Left ventricle myocardium inferior (tissue), 1 donor: ENCODE results near the gene MORN2. TPM values are rescaled to one million over a fixed set of nuclear protein-coding genes. Genes with fewer than 3 reads are reported as not detected.

ENCODE experiments used
- DNase-seq: peaks from one replicate; pipeline ENCODE4 v3.0.0-alpha.2; 2020
- H3K27ac ChIP-seq: fragments of 200-600 bp; replicated peaks from 2 replicates; pipeline ENCODE4 v1.8.0; 2021
- H3K27me3 ChIP-seq: fragments of 200-600 bp; 2 replicates; pipeline ENCODE4 v1.8.0; 2021; ENCODE audit warnings: low read depth
- H3K36me3 ChIP-seq: fragments of 200-600 bp; 2 replicates; pipeline ENCODE4 v1.8.0; 2021
- H3K4me1 ChIP-seq: fragments of 200-600 bp; 2 replicates; pipeline ENCODE4 v1.8.0; 2021
- H3K4me3 ChIP-seq: fragments of 200-600 bp; 2 replicates; pipeline ENCODE4 v1.8.0; 2021; ENCODE audit warnings: mild to moderate bottlenecking, moderate library complexity
- H3K9me3 ChIP-seq: fragments of 200-600 bp; replicated peaks from 2 replicates; pipeline ENCODE4 v1.8.0; 2021
- CTCF ChIP-seq: fragments of 200-600 bp; IDR thresholded peaks from 2 replicates; pipeline ENCODE4 v1.8.0; 2021; ENCODE audit warnings: antibody characterized with exemption, mild to moderate bottlenecking, borderline replicate concordance
- intact Hi-C: fragments of 100-400 bp; cut with micrococcal nuclease; formaldehyde crosslinking; loops from one replicate; pipeline ENCODE4 v1.11.0; 2022
- total RNA-seq: library from RNA; stranded (reverse); fragmentation: NEBNext Ultra II Directional; extraction: Animal tissue kit (Norgen Biotek cat#: 25700); gene quantifications from one replicate; pipeline ENCODE4 v1.2.1, GENCODE V29; 2021
- donor health status: DM: no; HTN: yes; CAD: no; lungs with severe emphysema.

The MORN2 gene
- total RNA-seq, 1 donor from 2014 or later: 23.9 TPM

GRCh38 chr2:38889045-38889444 is 13.3 kb downstream of the MORN2 start:
- intact Hi-C loops: no loop called here
- H3K4me3 ChIP-seq: no peak overlapping the region
- H3K27ac ChIP-seq: no peak overlapping the region
- H3K36me3 ChIP-seq: no peaks in the 10 kb centered on the region
- no peaks in the 10 kb centered on the region for H3K9me3 ChIP-seq
- H3K4me1 ChIP-seq: no peaks in the 10 kb centered on the region
- TF ChIP-seq CTCF: no peak
- DNase-seq: no peak
- no peaks in the 10 kb centered on the region for H3K27me3 ChIP-seq

GRCh38 chr2:38889575-38889974 is 13.8 kb downstream of the MORN2 start, which contains the start of gene ARHGEF33:
ARHGEF33 (plus strand) TSS chr2:38889875; CDS start chr2:38919448, 29,573 bp downstream.
- intact Hi-C loops: no loop called here
- TF ChIP-seq CTCF: no peak

GRCh38 chr2:38892819-38893218 is 17.0 kb downstream of the MORN2 start:
- H3K27ac ChIP-seq: no peak overlapping the region
- DNase-seq: no peak
- TF ChIP-seq CTCF: no peak
- H3K4me3 ChIP-seq: no peak overlapping the region
- H3K36me3 ChIP-seq: no peaks in the 10 kb centered on the region
- no peaks in the 10 kb centered on the region for H3K27me3 ChIP-seq
- intact Hi-C loops: no loop called here
- no peaks in the 10 kb centered on the region for H3K9me3 ChIP-seq
- no peaks in the 10 kb centered on the region for H3K4me1 ChIP-seq

More at GRCh38 chr2:38889575-38889974, 13.8 kb downstream of the MORN2 start, which contains the start of gene ARHGEF33:
- no peak for DNase-seq
- Histone ChIP-seq H3K4me1 (no peaks in the 10 kb centered on the region), H3K27me3 (no peaks in the 10 kb centered on the region), H3K36me3 (no peaks in the 10 kb centered on the region), H3K4me3 (no peak within 1 kb of the TSS), H3K9me3 (no peaks in the 10 kb centered on the region), H3K27ac (no peak within 1 kb of the TSS)

GRCh38 chr2:38898256-38898655 is 22.5 kb downstream of the MORN2 start:
- no peaks in the 10 kb centered on the region for H3K27me3 ChIP-seq
- DNase-seq: no peak
- no peak for TF ChIP-seq CTCF
- H3K4me3 ChIP-seq: no peak overlapping the region
- no peaks in the 10 kb centered on the region for H3K9me3 ChIP-seq
- H3K36me3 ChIP-seq: no peaks in the 10 kb centered on the region
- intact Hi-C loops: no loop called here
- no peak overlapping the region for H3K27ac ChIP-seq
- H3K4me1 ChIP-seq: no peaks in the 10 kb centered on the region

GRCh38 chr2:38900726-38901125 is 24.9 kb downstream of the MORN2 start:
- Histone ChIP-seq H3K27me3 (no peaks in the 10 kb centered on the region), H3K27ac (no peak overlapping the region), H3K36me3 (no peaks in the 10 kb centered on the region), H3K4me3 (no peak overlapping the region), H3K4me1 (no peaks in the 10 kb centered on the region), H3K9me3 (no peaks in the 10 kb centered on the region)
- TF ChIP-seq CTCF: no peak
- no peak for DNase-seq
- intact Hi-C loops: no loop called here
